GM13977 (cell line): Measurements from ENCODE around the gene ADAMTS14.

Source experiments
- DNase-seq: peaks from one replicate; pipeline ENCODE4 v3.0.0; 2012; ENCODE audit warnings: low spot score
- in situ Hi-C: fragments of 300-500 bp; cut with MboI; formaldehyde crosslinking; loops from one replicate; pipeline ENCODE4 v1.12.0; 2022; ENCODE audit warnings: low sequenced_read_pairs, low pct_unique_long_range_greater_than_20kb, mixed read lengths, inconsistent platforms; ENCODE audit not compliant: unreplicated experiment
- TF ChIP-seq, protein P1 (sequence below): IDR thresholded peaks from 2 replicates; pipeline ENCODE4 v1.5.1; 2012; ENCODE audit warnings: mild to moderate bottlenecking, control low read depth; ENCODE audit not compliant: insufficient read depth; ENCODE audit errors: extremely low read depth, missing control alignments

Gene ADAMTS14

GRCh38 chr10:70773461-70773860 lies 101.2 kb downstream of the ADAMTS14 start:
- no peak for DNase-seq
- TF ChIP-seq, protein P1, sequence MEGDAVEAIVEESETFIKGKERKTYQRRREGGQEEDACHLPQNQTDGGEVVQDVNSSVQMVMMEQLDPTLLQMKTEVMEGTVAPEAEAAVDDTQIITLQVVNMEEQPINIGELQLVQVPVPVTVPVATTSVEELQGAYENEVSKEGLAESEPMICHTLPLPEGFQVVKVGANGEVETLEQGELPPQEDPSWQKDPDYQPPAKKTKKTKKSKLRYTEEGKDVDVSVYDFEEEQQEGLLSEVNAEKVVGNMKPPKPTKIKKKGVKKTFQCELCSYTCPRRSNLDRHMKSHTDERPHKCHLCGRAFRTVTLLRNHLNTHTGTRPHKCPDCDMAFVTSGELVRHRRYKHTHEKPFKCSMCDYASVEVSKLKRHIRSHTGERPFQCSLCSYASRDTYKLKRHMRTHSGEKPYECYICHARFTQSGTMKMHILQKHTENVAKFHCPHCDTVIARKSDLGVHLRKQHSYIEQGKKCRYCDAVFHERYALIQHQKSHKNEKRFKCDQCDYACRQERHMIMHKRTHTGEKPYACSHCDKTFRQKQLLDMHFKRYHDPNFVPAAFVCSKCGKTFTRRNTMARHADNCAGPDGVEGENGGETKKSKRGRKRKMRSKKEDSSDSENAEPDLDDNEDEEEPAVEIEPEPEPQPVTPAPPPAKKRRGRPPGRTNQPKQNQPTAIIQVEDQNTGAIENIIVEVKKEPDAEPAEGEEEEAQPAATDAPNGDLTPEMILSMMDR = no peak
- in situ Hi-C loops = no loop called here

- no peak for DNase-seq
- TF ChIP-seq, protein P1 = no peak
- in situ Hi-C loops = no loop called here
Observed at GRCh38 chr10:70773965-70774809, 101.9 kb downstream of the ADAMTS14 start.

GRCh38 chr10:70774810-70775678 lies 102.7 kb downstream of the ADAMTS14 start:
- TF ChIP-seq, protein P1 = no peak
- in situ Hi-C loops = no loop called here
- DNase-seq = no peak

- TF ChIP-seq, protein P1 = no peak
- DNase-seq = no peak
Observed at GRCh38 chr10:70775679-70776454, 103.6 kb downstream of the ADAMTS14 start.

DNA sequence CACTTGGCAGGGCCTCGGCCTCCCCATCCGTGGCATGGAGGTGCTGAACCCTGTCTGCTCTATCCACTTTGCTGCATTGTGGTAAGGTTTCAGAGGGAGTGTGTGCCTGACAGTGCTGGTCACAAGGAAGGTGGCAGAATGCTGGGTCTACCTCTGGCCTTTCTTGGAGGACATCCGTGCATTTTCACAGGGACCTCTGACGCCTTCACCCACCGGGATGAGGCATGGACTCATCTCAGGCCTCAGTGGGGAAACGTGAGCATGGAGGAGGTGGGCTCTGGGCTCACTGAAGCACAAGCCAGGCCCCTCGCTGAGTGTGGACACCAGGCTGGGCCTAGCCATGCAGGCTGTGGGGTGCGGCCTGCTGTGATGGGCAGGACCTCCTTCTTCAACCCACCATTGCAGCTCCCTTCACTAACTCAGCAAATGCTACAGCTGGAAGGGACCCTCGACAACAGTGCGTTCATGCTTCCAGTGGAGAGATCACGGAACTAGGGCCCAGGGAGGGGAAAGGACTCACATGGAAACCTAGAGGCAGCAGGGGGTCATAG lies 104.2 kb downstream of the ADAMTS14 start:
- in situ Hi-C loops = no loop called here
- TF ChIP-seq, protein P1 = no peak
- no peak for DNase-seq

More at GRCh38 chr10:70775679-70776454, 103.6 kb downstream of the ADAMTS14 start:
- in situ Hi-C loops = no loop called here
